HEK293T (cell line): ENCODE data around the gene GABBR2.

Experiments used
- ARNT ChIP-seq: fragments of 450-650 bp; IDR thresholded peaks from 2 replicates; pipeline ENCODE4 v1.6.1; 2017; ENCODE audit warnings: mild to moderate bottlenecking
- CTBP1 ChIP-seq: fragments of 450-650 bp; IDR thresholded peaks from 2 replicates; pipeline ENCODE4 v1.6.1; 2016; ENCODE audit warnings: borderline replicate concordance
- FOXM1 ChIP-seq: fragments of 450-650 bp; IDR thresholded peaks from 2 replicates; pipeline ENCODE4 v1.6.1; 2017; ENCODE audit warnings: mild to moderate bottlenecking, borderline replicate concordance
- NFRKB ChIP-seq: fragments of 450-650 bp; IDR thresholded peaks from 2 replicates; pipeline ENCODE4 v1.6.1; 2016; ENCODE audit warnings: mild to moderate bottlenecking, moderate library complexity
- SP1 ChIP-seq: fragments of 450-650 bp; IDR thresholded peaks from 2 replicates; pipeline ENCODE4 v1.6.1; 2017
- SUZ12 ChIP-seq: fragments of 450-650 bp; IDR thresholded peaks from 2 replicates; pipeline ENCODE4 v1.6.1; 2016; ENCODE audit warnings: mild to moderate bottlenecking

- TF ChIP-seq CTBP1 (no peak), FOXM1 (no peak), SUZ12 (no peak), SP1 (no peak), NFRKB (no peak), ARNT (no peak)
These were observed 134.9 kb downstream of the GABBR2 start for GRCh38 chr9:98573749-98574278.
